Mononuclear cell (primary cell): Measurements from ENCODE around the gene GLS. TPM values are rescaled to one million over a fixed set of nuclear protein-coding genes. Genes with fewer than 3 reads are reported as not detected.

Experiments used
- H3K27me3 ChIP-seq: 2 replicates; pipeline ENCODE4 v1.6.0; 2011; ENCODE audit warnings: low read length, control low read depth; ENCODE audit not compliant: insufficient read depth
- H3K4me1 ChIP-seq: 2 replicates; pipeline ENCODE4 v1.5.1; 2011; ENCODE audit warnings: mild to moderate bottlenecking, low read length, control low read depth; ENCODE audit not compliant: insufficient read depth
- H3K4me3 ChIP-seq: 2 replicates; pipeline ENCODE4 v1.5.1; 2011; ENCODE audit warnings: mild to moderate bottlenecking, low read length, moderate library complexity
- H3K9me3 ChIP-seq: 2 replicates; pipeline ENCODE4 v1.5.1; 2011; ENCODE audit warnings: low read depth, mild to moderate bottlenecking, control low read depth, low read length
- total RNA-seq: library from RNA; depleted of rRNA; stranded (reverse); fragments of >200 nt; gene quantifications from one replicate; pipeline ENCODE4 v1.2.3, GENCODE V29; 2012

GLS gene
- total RNA-seq, 1 donor: 256 TPM

- Histone ChIP-seq H3K4me1 (peaks cover 26% of the 10 kb centered on the region), H3K4me3 (no peak overlapping the region), H3K9me3 (no peaks in the 10 kb centered on the region), H3K27me3 (no peaks in the 10 kb centered on the region)
Measured at GRCh38 chr2:190889175-190889943, 8.7 kb downstream of the GLS start.

DNA sequence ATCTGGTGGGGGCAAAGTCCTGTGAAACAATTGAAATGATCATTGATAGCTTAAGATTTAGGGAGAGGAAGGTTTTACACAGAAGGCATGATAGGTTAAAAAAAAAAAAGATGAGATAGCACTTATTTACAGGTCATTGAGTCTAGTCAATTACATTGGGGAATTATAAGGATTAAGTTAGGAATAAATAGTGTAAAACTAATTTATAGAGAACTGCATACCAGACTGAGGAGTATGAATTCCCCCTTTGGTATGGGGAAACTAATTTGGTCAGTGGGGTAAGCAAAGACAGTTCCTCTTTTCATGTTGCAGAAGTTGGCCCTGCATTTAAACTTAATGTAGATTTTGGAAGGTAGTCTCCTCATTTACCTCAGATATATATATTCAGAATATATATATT is 10.8 kb downstream of the GLS start:
- Histone ChIP-seq H3K9me3 (no peaks in the 10 kb centered on the region), H3K27me3 (no peaks in the 10 kb centered on the region), H3K4me3 (no peak overlapping the region), H3K4me1 (peaks cover 14% of the 10 kb centered on the region)

DNA sequence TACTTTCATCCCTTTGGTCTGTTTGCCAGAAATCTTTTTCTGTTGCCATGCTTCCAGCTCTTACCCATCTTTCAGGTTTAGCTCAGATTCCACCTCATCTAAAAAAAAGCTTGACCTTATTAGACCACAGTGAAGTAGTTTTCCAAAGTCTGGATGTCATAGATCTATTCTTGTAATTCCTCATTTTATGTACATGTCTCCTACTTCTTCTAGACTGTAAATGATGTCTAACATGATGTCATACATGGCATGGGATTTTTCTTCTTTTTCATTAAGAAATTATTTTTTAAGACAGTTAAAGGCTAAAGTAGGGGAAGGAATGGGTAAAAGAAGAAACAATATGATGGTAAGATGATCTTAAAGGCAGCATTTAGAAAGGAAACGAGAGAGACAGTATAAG is 11.3 kb downstream of the GLS start:
- no peak overlapping the region for H3K4me3 ChIP-seq
- no peaks in the 10 kb centered on the region for H3K27me3 ChIP-seq
- peaks cover 12% of the 10 kb centered on the region for H3K4me1 ChIP-seq

GRCh38 chr2:190893157-190893556 is 12.5 kb downstream of the GLS start:
- no peaks in the 10 kb centered on the region for H3K27me3 ChIP-seq
- H3K9me3 ChIP-seq: no peaks in the 10 kb centered on the region
- H3K4me3 ChIP-seq: no peak overlapping the region
- peaks cover 12% of the 10 kb centered on the region for H3K4me1 ChIP-seq

More for the DNA sequence above, 11.3 kb downstream of the GLS start:
- no peaks in the 10 kb centered on the region for H3K9me3 ChIP-seq

GRCh38 chr2:190896477-190896876 is 15.9 kb downstream of the GLS start:
- Histone ChIP-seq H3K4me1 (peaks cover 4% of the 10 kb centered on the region), H3K27me3 (no peaks in the 10 kb centered on the region), H3K4me3 (no peak overlapping the region), H3K9me3 (no peaks in the 10 kb centered on the region)

- Histone ChIP-seq H3K9me3 (no peaks in the 10 kb centered on the region), H3K27me3 (no peaks in the 10 kb centered on the region), H3K4me3 (no peak overlapping the region), H3K4me1 (no peaks in the 10 kb centered on the region)
Measured at GRCh38 chr2:190903693-190904450, 23.3 kb downstream of the GLS start.

DNA sequence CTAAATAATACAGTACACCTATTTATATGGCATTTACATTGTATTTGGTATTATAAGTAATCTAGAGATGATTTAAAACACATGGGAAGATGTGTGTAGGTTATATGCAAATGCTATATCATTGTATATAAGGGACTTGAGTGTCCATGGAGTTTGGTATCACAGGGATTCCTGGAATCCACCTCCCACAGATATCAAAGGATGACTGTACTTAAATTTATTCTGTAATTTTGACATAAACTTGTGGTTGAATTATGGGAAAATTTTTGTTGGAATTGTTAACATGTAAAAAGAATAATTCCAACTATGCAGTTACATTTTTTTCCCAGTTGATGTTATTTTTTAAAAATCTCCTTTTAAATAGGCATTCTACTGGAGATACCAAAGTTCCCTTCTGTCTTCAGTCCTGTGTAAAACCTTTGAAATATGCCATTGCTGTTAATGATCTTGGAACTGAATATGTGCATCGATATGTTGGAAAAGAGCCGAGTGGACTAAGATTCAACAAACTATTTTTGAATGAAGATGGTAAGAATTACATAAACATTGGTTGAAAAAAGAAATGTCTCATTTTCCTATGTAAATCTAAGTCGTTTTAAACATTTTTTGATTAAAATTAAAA is 24.1 kb downstream of the GLS start:
- H3K9me3 ChIP-seq: no peaks in the 10 kb centered on the region
- H3K4me3 ChIP-seq: no peak overlapping the region
- no peaks in the 10 kb centered on the region for H3K27me3 ChIP-seq
- H3K4me1 ChIP-seq: no peaks in the 10 kb centered on the region

DNA sequence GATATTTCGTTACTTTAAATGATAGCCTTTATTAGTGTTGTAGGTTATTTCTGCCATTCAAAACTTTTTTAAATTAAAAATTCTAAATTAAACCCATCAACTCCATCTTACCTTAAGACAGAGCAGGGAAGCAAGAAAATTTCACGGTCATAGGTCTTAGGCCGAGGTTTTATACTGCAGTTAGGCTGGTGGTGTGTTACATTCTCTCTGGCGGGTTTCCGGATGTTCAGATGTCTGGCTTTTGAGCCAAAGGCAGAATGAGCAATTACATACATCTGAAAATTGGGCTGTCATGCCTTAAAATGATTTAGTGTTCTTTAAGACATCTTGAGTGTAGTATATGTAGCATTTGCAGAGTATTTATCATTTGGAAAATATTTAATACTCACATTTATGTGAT is 27.9 kb downstream of the GLS start:
- H3K4me1 ChIP-seq: no peaks in the 10 kb centered on the region
- no peak overlapping the region for H3K4me3 ChIP-seq
- H3K27me3 ChIP-seq: no peaks in the 10 kb centered on the region
- H3K9me3 ChIP-seq: no peaks in the 10 kb centered on the region

GRCh38 chr2:190909680-190910079 is 29.1 kb downstream of the GLS start:
- Histone ChIP-seq H3K27me3 (no peaks in the 10 kb centered on the region), H3K4me3 (no peak overlapping the region), H3K9me3 (no peaks in the 10 kb centered on the region), H3K4me1 (no peaks in the 10 kb centered on the region)

DNA sequence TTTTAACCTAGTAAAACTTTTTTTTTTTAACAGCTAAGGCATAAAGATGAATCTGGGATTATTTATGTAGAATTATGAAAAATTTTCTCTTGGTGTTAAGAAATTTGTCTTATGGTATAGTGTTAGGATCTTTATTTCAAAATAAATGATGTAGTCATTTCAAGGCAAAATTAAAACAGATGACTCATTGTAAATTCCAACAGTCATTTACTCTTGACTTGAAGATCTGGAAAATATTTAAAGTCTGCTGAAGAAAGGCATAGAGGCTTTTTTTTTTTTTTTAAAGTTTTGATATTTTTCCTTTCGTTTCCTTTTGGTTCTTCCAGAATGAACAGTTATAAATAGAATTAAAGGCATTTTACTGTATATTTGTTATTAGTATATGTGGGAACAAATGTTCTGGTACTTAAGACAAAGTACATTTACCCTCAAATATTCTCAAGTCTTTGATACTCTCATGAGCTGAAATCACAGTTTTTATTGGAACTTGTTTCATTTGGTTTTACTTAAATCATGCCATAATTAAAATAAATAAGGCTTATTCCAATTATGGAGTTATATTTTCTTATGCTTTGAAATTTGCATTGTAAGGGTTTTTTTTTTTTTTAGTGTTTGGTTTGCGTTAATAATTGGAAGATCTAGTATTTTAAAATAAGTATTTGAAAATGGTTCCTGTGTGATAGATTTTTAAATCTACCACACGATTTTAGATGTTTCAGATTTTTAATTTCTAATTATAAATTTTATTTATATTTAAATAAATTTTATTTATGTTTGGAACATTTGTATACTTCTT is 29.9 kb downstream of the GLS start:
- H3K27me3 ChIP-seq: no peaks in the 10 kb centered on the region
- no peak overlapping the region for H3K4me3 ChIP-seq
- no peaks in the 10 kb centered on the region for H3K9me3 ChIP-seq
- no peaks in the 10 kb centered on the region for H3K4me1 ChIP-seq

- Histone ChIP-seq H3K4me3 (no peak overlapping the region), H3K9me3 (no peaks in the 10 kb centered on the region), H3K27me3 (no peaks in the 10 kb centered on the region), H3K4me1 (no peaks in the 10 kb centered on the region)
Measured at GRCh38 chr2:190911813-190912212, 31.2 kb downstream of the GLS start.

DNA sequence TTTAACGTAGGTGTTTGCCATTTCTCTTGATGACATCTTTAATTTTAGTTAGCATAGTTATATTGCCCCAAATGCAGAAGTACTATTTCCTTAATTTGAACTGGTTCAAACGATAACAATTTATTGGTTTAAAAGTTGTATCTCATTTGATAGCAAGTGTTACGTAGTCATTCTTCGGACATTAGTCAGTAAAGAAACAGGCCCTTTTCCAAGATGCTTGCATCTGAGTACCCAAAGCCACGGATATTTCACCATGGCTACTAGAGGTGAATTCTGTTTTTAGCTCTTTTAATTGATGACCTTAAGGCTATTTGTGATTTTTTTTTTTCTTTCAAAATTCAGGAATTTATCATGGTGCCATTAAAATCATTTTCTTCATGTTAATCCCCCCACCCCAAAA is 32.1 kb downstream of the GLS start:
- no peaks in the 10 kb centered on the region for H3K4me1 ChIP-seq
- no peaks in the 10 kb centered on the region for H3K27me3 ChIP-seq
- no peaks in the 10 kb centered on the region for H3K9me3 ChIP-seq
- no peak overlapping the region for H3K4me3 ChIP-seq

GRCh38 chr2:190913725-190914124 is 33.1 kb downstream of the GLS start:
- Histone ChIP-seq H3K4me1 (no peaks in the 10 kb centered on the region), H3K9me3 (no peaks in the 10 kb centered on the region), H3K27me3 (no peaks in the 10 kb centered on the region), H3K4me3 (no peak overlapping the region)

- Histone ChIP-seq H3K4me1 (no peaks in the 10 kb centered on the region), H3K9me3 (no peaks in the 10 kb centered on the region), H3K27me3 (no peaks in the 10 kb centered on the region), H3K4me3 (no peak overlapping the region)
Measured at GRCh38 chr2:190916829-190917228, 36.2 kb downstream of the GLS start.

DNA sequence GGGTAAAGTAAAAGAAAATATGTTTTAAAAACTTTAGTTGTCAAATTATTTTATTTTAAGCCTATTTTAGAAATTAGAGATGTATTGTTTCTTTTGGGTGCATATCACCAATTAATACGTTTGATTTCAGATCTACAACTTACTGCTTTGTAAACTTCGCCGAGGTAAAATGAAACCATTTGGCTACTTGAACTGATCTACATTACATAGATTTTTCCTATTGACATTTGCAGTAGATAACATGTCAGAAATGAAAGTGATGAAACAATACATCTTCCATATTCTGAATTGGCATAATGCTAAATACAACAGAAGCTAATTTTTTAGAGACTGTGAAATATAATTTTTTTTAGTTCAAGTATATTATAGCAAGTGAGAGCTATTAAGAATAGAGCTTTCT is 39.5 kb downstream of the GLS start:
- Histone ChIP-seq H3K27me3 (no peaks in the 10 kb centered on the region), H3K4me3 (no peak overlapping the region), H3K9me3 (no peaks in the 10 kb centered on the region), H3K4me1 (no peaks in the 10 kb centered on the region)
